Stimulated activated CD4-positive, alpha-beta T cell treated with anti-CD3 and anti-CD28 coated beads, Interleukin-1b, Interleukin-23, amount 100 ng/mL, for 1 hour (primary cell): ENCODE results near the gene TEKTIP1.

Experiments
- DNase-seq, 2 donors: peaks; one replicate each; pipeline ENCODE4 v3.0.0-alpha.2; 2020; ENCODE audit warnings: low read depth in 2 of 2

Gene TEKTIP1

DNA sequence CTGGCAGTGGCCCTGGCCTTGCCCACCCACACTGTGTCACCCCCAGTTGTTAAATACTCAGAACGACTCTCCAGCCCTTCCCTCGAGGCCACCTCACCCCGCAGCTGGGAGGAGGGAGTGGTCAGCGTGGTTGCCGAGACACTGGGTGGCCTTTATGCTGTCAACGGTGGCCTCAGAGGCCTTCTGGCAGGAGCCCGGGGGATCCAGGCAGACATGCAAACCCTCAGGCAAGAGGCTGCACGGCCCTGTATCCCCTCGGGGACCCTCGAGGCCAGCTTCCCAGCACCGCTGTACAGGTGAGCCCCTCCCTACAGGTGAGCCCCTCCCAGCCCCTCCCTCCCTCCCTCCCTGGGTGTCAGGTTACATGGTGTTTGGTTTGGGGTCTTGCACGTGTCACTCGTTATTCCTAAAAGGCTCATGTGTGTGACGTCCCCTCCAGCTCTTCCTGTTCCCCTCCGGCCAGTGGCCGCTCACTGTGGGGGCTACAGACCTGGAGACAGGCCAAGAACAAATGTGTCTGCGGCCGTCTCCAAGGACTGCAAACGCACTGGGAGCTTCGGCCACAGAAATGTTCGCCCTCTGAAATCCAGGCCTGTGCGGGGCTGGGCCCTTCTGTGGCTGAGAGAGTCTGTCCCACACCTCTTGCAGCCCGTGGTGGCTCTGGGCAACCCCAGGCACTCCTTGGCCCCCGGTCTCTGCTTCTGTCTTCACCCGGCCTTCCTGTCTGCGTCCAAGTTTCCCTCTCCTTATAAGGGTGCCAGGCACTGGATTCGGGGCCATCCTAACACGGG lies at the start of gene TEKTIP1:
TEKTIP1 (plus strand) TSS at position 210 of the 791 bp plus-strand sequence; CDS start at position 214, 4 bp downstream.
- no peak for DNase-seq

DNA sequence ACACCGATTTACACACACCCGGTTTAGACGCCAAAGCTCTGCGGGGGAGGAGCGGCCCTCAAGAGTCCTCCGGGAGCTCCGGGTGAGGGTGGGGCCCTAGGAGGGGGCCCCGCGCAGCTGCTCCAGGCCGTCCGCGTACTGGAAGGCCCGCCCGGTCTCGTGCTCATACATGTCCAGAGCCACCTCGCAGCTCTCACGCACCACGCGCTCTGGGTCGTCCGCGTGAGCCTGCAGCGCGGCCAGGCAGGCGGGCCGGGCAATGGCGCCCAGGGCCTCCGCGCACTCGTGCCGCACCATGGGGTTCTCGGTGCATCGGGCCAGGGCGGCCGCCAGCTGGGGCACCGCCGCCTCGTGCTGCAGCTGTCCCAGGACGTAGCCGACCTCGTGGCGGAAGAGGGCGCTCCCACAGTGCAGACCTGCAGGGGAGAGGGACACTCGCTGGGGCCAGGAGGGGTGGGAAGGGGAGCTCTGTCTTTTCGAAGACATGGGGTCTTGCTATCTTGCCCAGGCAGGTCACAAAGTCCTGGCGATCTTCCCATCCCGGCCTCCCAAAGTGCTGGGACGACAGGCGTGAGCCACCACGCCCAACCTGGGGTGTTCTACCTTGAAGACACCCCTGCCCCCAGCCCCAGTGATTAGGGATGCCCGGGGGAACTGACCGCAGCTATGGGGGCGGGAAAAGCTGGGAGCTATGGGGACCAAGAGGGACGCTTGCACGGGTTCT lies 47.4 kb upstream of the TEKTIP1 start:
- DNase-seq = no peak

DNA sequence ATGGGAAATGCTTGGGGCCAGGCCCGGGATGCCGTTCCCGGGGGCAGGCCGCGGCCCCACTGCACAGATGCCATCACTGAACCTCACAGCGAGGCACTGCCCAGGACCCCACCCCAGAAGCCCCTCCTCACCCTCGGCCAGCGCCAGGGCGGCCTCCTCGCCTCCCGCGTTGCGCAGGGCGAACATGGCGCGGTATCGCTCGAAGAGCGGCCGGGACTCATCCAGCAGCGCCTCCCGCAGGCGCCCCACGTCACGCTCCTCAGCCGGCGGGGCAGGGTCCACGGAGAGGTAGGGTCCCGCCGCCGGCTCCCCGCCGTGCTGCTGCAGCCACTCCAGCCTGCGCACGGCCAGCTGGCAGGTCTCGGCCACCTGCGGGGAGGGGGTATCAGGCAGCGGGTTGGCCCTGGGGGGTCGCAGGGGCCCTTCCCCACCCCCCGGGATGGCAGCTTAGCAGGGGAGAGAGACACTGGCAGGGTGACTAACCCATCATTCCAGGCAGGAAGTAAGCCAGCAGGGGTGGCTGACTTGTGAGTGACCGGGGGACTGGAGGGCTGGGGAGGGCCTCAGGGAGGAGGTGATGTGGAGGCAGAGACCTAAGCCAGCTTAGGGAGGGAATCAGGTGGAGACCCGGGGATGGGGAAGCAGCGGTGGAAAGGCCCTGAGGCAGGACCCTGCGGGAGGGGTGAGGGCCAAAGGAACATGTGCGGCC lies 46.7 kb upstream of the TEKTIP1 start:
- no peak for DNase-seq

DNA sequence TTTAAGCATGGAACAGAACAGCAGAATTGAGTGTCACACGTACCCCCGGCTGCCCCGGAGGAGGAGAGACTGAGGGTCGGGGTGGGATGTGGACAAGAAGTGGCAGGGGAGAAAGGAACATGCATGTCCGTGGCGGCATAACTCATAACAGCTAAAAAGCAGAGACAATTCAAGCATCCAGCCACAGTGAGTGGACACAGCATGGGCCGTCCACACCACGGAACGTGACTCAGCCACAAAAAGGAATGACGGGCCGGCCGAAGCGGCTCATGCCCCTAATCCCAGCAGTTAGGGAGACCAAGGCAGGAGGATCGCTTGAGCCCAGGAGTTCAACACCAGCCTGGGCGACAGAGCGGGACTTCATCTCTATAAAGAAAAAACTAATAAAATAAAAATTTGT lies 46.1 kb upstream of the TEKTIP1 start:
- DNase-seq = no peak

- no peak for DNase-seq
Measured at GRCh38 chr19:3493651-3494050, 45.3 kb upstream of the TEKTIP1 start.

DNA sequence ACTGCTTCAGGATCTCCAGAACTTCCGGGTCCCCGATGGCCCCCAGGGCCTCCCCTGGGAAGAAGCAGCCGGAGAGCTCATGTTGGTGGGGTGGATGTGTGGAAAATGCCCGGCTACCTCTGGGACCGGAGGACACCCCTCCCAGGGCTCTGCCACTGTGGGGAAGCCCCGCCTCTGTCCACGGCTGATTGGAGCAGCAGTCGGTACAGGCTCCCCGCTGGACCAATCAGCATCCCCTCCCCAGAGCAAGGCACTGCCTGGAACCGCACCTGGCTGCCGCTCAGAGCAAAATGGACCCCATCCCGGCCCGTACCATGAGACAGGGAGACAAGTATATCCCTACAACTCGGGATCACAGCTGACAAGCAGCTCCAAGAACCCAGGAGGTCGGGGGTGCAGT lies 44.9 kb upstream of the TEKTIP1 start:
- DNase-seq = no peak

- DNase-seq = peak in 1 of 2 donors; percentile 36
Measured at GRCh38 chr19:3494559-3494958, 44.4 kb upstream of the TEKTIP1 start.

DNA sequence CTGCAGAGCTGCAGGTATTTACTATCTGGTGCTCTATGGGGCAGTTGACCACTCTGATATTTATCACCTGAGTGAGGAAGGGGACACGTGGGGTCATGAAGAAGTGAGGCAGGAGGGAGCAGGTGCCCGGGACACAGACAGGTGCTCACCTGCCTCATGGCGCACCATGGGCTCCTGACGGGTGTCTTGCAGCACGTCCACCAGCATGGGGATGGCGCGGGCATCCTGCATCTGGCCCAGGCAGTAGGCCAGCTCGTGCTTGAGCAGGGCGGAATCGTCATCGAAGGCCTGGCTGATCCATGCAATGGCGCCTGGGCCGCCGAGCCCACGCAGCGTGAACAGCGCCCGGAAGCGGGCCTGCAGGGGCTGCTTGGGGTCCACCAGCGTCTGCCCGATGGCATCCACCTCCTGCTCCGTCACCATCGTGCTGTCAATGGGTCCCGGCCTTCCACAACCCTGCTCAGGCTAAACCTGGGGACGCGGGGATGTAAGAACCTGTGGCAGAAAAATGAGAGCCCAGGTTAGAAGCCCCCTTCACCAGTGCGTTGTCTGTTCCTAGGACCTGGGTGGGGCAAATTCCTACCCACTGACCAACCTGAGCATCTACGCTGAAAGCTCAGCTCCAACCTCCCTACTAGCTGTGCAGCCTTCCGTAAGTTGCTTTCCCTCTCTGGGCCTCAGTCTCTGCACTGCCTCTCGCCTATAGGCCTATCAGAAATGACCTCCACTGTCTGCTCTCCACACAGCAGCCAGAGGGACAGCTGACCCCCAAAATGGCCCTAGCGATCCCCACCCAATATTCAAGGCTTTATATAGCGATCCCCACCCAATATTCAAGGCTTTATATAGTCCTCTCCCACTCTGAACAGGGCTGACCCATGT lies 42.3 kb upstream of the TEKTIP1 start:
- DNase-seq = no peak

GRCh38 chr19:3497757-3498520 lies 41.0 kb upstream of the TEKTIP1 start:
- no peak for DNase-seq

- no peak for DNase-seq
Measured at GRCh38 chr19:3499738-3500428, 39.1 kb upstream of the TEKTIP1 start.

- DNase-seq = peak; percentile 89
Measured at GRCh38 chr19:3500429-3501101, 38.4 kb upstream of the TEKTIP1 start, which contains the start of gene DOHH. TSS of gene DOHH (minus strand) at chr19:3500674. CDS start at chr19:3496814, 3,860 bp downstream.

DNA sequence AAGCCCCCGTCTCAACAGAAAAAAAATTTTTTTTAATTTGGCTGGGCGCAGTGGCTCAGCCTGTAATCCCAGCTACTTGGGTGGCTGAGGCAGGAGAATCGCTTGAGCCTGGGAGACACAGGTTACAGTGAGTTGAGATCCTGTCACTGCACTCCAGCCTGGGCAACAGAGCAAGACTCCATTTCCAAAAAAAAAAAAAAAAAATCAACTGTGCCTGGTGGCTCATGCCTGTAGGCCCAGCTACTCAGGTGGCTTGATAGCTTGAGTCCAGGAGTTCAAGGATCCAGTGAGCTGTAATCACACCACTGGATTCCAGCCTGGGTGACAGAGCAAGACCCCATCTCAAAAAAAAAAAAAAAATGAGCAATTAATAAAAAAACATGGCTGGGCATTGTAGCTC lies 37.2 kb upstream of the TEKTIP1 start:
- no peak for DNase-seq

GRCh38 chr19:3503036-3503572 lies 35.9 kb upstream of the TEKTIP1 start:
- no peak for DNase-seq

- DNase-seq = no peak
Measured at GRCh38 chr19:3504735-3505134, 34.2 kb upstream of the TEKTIP1 start.

- DNase-seq = peak; percentile 99 to 100
Measured at GRCh38 chr19:3505598-3506383, 33.2 kb upstream of the TEKTIP1 start, which contains the start of gene FZR1. TSS of gene FZR1 (plus strand) at chr19:3506311. CDS start at chr19:3522990, 16,679 bp downstream.

DNA sequence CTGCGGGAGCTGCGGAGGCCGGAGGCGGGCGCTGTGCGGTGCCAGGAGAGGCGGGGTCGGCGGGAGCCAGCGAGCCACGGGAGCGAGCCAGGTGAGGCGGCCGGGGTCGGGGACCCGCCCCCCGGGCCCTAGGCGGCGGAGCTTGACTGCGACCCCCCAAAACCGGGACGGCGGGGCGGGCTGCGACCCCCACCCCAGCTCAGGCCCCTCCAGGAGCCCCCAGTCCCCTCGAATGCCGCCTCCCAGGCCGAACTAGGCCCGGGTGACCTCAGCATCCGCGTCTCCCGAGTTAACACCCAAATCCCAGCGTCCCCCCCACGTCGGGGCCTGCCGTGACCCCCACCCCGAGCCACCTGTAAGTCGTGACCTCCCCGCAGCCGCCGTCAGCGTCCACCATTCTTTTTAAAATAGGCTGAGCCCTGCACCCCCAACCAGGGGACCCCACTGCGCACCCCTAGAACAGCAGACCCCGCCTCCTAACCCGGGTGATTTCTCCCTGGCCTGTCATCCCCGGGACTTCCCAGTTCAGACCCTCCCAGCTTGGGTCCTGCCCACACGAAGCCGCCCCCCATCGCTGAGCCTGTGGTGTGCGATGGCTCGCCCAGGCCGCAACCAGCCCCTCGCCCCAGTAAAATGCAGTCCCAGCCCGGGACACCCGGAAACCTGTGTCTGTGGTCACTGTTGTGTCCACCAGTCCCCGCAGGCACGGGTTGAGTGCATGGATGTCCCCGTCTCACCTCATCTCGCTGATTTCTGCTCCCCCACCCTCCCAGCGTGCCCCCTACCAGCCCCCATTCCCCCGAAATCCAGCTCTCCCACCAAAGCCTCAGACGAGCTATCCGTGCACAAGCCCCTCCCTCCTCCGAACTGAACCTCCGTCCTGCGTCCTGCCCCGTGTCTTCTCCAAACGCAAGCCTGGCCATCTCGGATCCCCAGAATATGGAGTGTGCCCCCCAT lies 32.3 kb upstream of the TEKTIP1 start:
- no peak for DNase-seq
